Keratinocyte (primary cell): ENCODE data around the gene HCN2. TPM values are rescaled to one million over a fixed set of nuclear protein-coding genes. Genes with fewer than 3 reads are reported as not detected.
"Not testable (repeated sequence)": the region's sequence is repeated elsewhere in the genome, so short reads cannot be mapped to it uniquely, and the experiment has no call there.

Source experiments
- DNase-seq: peaks from one replicate; pipeline ENCODE4 v3.0.0-alpha.2; 2011; ENCODE audit warnings: low read depth, missing footprints, low spot score
- FAIRE-seq: peaks from 2 replicates; lab custom pipeline; 2011; peaks lifted over from hg19 to GRCh38; lab: Jason Lieb, UNC
- H2AFZ ChIP-seq: 2 replicates; pipeline ENCODE4 v1.6.0; 2012; ENCODE audit warnings: low read length, control low read depth, inconsistent platforms; ENCODE audit not compliant: control insufficient read depth
- H3K27ac ChIP-seq: 2 replicates; pipeline ENCODE4 v1.5.1; 2011; ENCODE audit warnings: low read length; ENCODE audit not compliant: control insufficient read depth, insufficient read depth
- H3K27me3 ChIP-seq: 3 replicates; pipeline ENCODE4 v1.6.0; 2011; ENCODE audit warnings: low read length; ENCODE audit not compliant: control insufficient read depth, insufficient read depth; ENCODE audit errors: extremely low read depth
- H3K36me3 ChIP-seq, 2 experiments: 2 replicates in 1 of 2; 3 replicates in 1 of 2; pipeline ENCODE4 v1.5.1; 2011; ENCODE audit warnings: low read length in 2 of 2, mild to moderate bottlenecking in 1 of 2; ENCODE audit not compliant: control insufficient read depth in 2 of 2, insufficient read depth in 2 of 2; ENCODE audit errors: extremely low read depth in 1 of 2
- H3K4me1 ChIP-seq: 3 replicates; pipeline ENCODE4 v1.5.1; 2011; ENCODE audit warnings: low read length; ENCODE audit not compliant: control insufficient read depth, insufficient read depth; ENCODE audit errors: extremely low read depth
- H3K4me2 ChIP-seq: 3 replicates; pipeline ENCODE4 v1.6.0; 2011; ENCODE audit warnings: low read depth, low read length; ENCODE audit not compliant: control insufficient read depth, insufficient read depth; ENCODE audit errors: extremely low read depth
- H3K4me3 ChIP-seq, 3 experiments: fragments of 200-600 bp in 1 of 3; sonication (generic) in 1 of 3; 2 replicates in 2 of 3; 3 replicates in 1 of 3; pipeline ENCODE4 v1.5.1; 2011 to 2016; ENCODE audit warnings: low read length in 3 of 3, mild to moderate bottlenecking in 3 of 3, control low read depth in 2 of 3, inconsistent platforms in 1 of 3, low read depth in 1 of 3, mixed read lengths in 1 of 3, mixed run types in 1 of 3, moderate library complexity in 1 of 3; ENCODE audit not compliant: control insufficient read depth in 2 of 3, insufficient read depth in 2 of 3; ENCODE audit errors: extremely low read depth in 1 of 3
- H3K79me2 ChIP-seq: 2 replicates; pipeline ENCODE4 v1.6.0; 2012; ENCODE audit warnings: low read length; ENCODE audit not compliant: control insufficient read depth, insufficient read depth
- H3K9ac ChIP-seq: 3 replicates; pipeline ENCODE4 v1.6.0; 2011; ENCODE audit warnings: low read length; ENCODE audit not compliant: control insufficient read depth, insufficient read depth; ENCODE audit errors: extremely low read depth
- H3K9me1 ChIP-seq: 3 replicates; pipeline ENCODE4 v1.6.0; 2011; ENCODE audit warnings: low read length; ENCODE audit not compliant: control insufficient read depth, insufficient read depth; ENCODE audit errors: extremely low read depth
- H3K9me3 ChIP-seq: 2 replicates; pipeline ENCODE4 v1.5.1; 2012; ENCODE audit warnings: low read depth, low read length; ENCODE audit not compliant: control insufficient read depth
- H4K20me1 ChIP-seq: 3 replicates; pipeline ENCODE4 v1.6.0; 2011; ENCODE audit warnings: low read length; ENCODE audit not compliant: control insufficient read depth, insufficient read depth; ENCODE audit errors: extremely low read depth
- CTCF ChIP-seq, 3 experiments: IDR thresholded peaks in 1 of 3; conservative IDR thresholded peaks in 1 of 3; optimal IDR thresholded peaks in 1 of 3; 2 replicates in 2 of 3; 3 replicates in 1 of 3; pipeline versions ENCODE3 to v1.5.1; 2011; ENCODE audit warnings: low read length in 3 of 3, mild to moderate bottlenecking in 3 of 3, moderate library complexity in 2 of 3, control low read depth in 1 of 3, inconsistent platforms in 1 of 3; ENCODE audit not compliant: insufficient read depth in 2 of 3; ENCODE audit errors: extremely low read depth in 1 of 3
- EZH2 ChIP-seq: IDR thresholded peaks from one replicate; pipeline ENCODE4 v1.6.1; 2012; ENCODE audit warnings: inconsistent platforms, mild to moderate bottlenecking, low read length, moderate library complexity
- dilution Hi-C: fragments of 300-500 bp; cut with MboI; formaldehyde crosslinking; loops from one replicate; pipeline ENCODE4 v1.7.0; 2020; ENCODE audit warnings: low sequenced_read_pairs; ENCODE audit not compliant: extremely low pct_ligation_motif_present
- polyA plus RNA-seq, 5 experiments: library from polyadenylated mRNA; depleted of rRNA in 3 of 5; stranded (reverse) in 3 of 5; stranded (forward) in 1 of 5; unstranded in 1 of 5; fragments of >200 nt; gene quantifications; 1 replicate in 1 of 5; 2 replicates in 3 of 5; 3 replicates in 1 of 5; pipeline versions ENCODE4 v1.2.1 to v1.2.3, GENCODE V29; 2011 to 2012; ENCODE audit warnings: missing spikeins in 2 of 5, low read depth in 1 of 5, low replicate concordance in 1 of 5

The HCN2 gene
- polyA plus RNA-seq, 1 donor (not counting 4 experiments of a cell fraction or from before 2014, with no cell fraction given), result 0.13 TPM

GRCh38 chr19:619286-620002 lies 29.8 kb downstream of the HCN2 start:
- Histone ChIP-seq H3K27me3 (no peaks in the 10 kb centered on the region), H2AFZ (no peak overlapping the region), H3K4me1 (no peaks in the 10 kb centered on the region), H3K9ac (no peak overlapping the region), H3K4me2 (no peak overlapping the region), H3K4me3 (no peak overlapping the region), H3K9me3 (no peaks in the 10 kb centered on the region), H3K9me1 (no peaks in the 10 kb centered on the region), H3K36me3 (peaks cover 10 to 17% of the 10 kb centered on the region in 2 experiments), H4K20me1 (peaks cover 5% of the 10 kb centered on the region), H3K79me2 (no peaks in the 10 kb centered on the region), H3K27ac (no peak overlapping the region)
- FAIRE-seq (no peak), DNase-seq (no peak)
- dilution Hi-C loops, result no loop called here
- TF ChIP-seq EZH2 (no peak), CTCF (optimal IDR thresholded peaks at IDR 0.05 in 1 of 3, IDR thresholded peaks at IDR 0.05 in 1 of 3, conservative IDR thresholded peaks at IDR 0.05 in 1 of 3; ENCODE audit: extremely low read depth in 1 of 3, insufficient read depth in 2 of 3, low read length in 3 of 3) (no peak)

- peaks cover 10 to 18% of the 10 kb centered on the region in 2 experiments for H3K36me3 ChIP-seq
- dilution Hi-C loops, result no loop called here
Measured at GRCh38 chr19:620166-620862, 30.6 kb downstream of the HCN2 start.

GRCh38 chr19:621191-621590 lies 31.5 kb downstream of the HCN2 start:
- H3K4me2 ChIP-seq, DNase-seq, FAIRE-seq, H3K4me1 ChIP-seq, H3K27me3 ChIP-seq, H2AFZ ChIP-seq, H3K27ac ChIP-seq, H3K79me2 ChIP-seq, H3K9me1 ChIP-seq, H4K20me1 ChIP-seq, H3K9ac ChIP-seq, H3K4me3 ChIP-seq, H3K9me3 ChIP-seq, dilution Hi-C loops: not testable (repeated sequence)
- peaks cover 10 to 22% of the 10 kb centered on the region in 2 experiments for H3K36me3 ChIP-seq

More at GRCh38 chr19:620166-620862, 30.6 kb downstream of the HCN2 start:
- TF ChIP-seq EZH2, result no peak
- TF ChIP-seq CTCF (optimal IDR thresholded peaks at IDR 0.05 in 1 of 3, IDR thresholded peaks at IDR 0.05 in 1 of 3, conservative IDR thresholded peaks at IDR 0.05 in 1 of 3; ENCODE audit: extremely low read depth in 1 of 3, insufficient read depth in 2 of 3, low read length in 3 of 3), result no peak
- Histone ChIP-seq H4K20me1 (peaks cover 2% of the 10 kb centered on the region), H3K27me3 (no peaks in the 10 kb centered on the region), H3K4me3 (no peak overlapping the region), H3K4me1 (no peaks in the 10 kb centered on the region), H3K4me2 (no peak overlapping the region), H3K9me1 (no peaks in the 10 kb centered on the region), H3K9ac (no peak overlapping the region), H2AFZ (no peak overlapping the region), H3K79me2 (no peaks in the 10 kb centered on the region), H3K27ac (no peak overlapping the region), H3K9me3 (no peaks in the 10 kb centered on the region)
- DNase-seq, result no peak
- no peak for FAIRE-seq
